Measurements from ENCODE around the gene B3GALT6.

B3GALT6 gene

GRCh38 chr1:1215881-1216605 lies 16.0 kb upstream of the B3GALT6 start:
- no peak overlapping the region for H3K4me2 ChIP-seq (ENCODE audit: low read depth, low read length)
- H3K27me3 ChIP-seq (replicated peaks; ENCODE audit: insufficient read depth, low read length): peaks cover 15% of the 10 kb centered on the region
- DNase-seq: no peak
- no peak overlapping the region for H2AFZ ChIP-seq (ENCODE audit: low read length)
- no peaks in the 10 kb centered on the region for H3K4me1 ChIP-seq (ENCODE audit: low read length)
- TF ChIP-seq EZH2phosphoT487 (IDR thresholded peaks at IDR 0.05; ENCODE audit: low read length): no peak
- no peak for TF ChIP-seq CTCF (IDR thresholded peaks at IDR 0.05; ENCODE audit: low read length)
- TF ChIP-seq EZH2 (optimal IDR thresholded peaks at IDR 0.05; ENCODE audit: low read depth, low read length): no peak
- no peaks in the 10 kb centered on the region for H3K9me2 ChIP-seq (replicated peaks; ENCODE audit: insufficient read depth, low read length)
- H3F3A ChIP-seq (ENCODE audit: insufficient read depth, low read length): 0 out of 2 replicates have a peak, but pooled peaks cover 2% of the 10 kb centered on the region
- H3K4me3 ChIP-seq (ENCODE audit: low read length): no peak overlapping the region
- H3K79me2 ChIP-seq (ENCODE audit: low read length): no peaks in the 10 kb centered on the region
- H4K20me1 ChIP-seq (ENCODE audit: insufficient read depth, low read length): no peaks in the 10 kb centered on the region
- H3K27ac ChIP-seq (ENCODE audit: low read length): no peak overlapping the region
- no peaks in the 10 kb centered on the region for H3K36me3 ChIP-seq (replicated peaks; ENCODE audit: insufficient read depth, low read length)
- no peaks in the 10 kb centered on the region for H3K9me3 ChIP-seq (replicated peaks; ENCODE audit: insufficient read depth, low read length)
- H3K9ac ChIP-seq (ENCODE audit: low read length): no peak overlapping the region

- DNase-seq: no peak
- TF ChIP-seq CTCF (IDR thresholded peaks at IDR 0.05; ENCODE audit: low read length) (no peak), EZH2 (optimal IDR thresholded peaks at IDR 0.05; ENCODE audit: low read depth, low read length) (no peak), EZH2phosphoT487 (IDR thresholded peaks at IDR 0.05; ENCODE audit: low read length) (no peak)
- Histone ChIP-seq H3K36me3 (replicated peaks; ENCODE audit: insufficient read depth, low read length) (no peaks in the 10 kb centered on the region), H3K27ac (ENCODE audit: low read length) (no peak overlapping the region), H3K9ac (ENCODE audit: low read length) (no peak overlapping the region), H3K27me3 (replicated peaks; ENCODE audit: insufficient read depth, low read length) (peaks cover 6% of the 10 kb centered on the region), H3K9me2 (replicated peaks; ENCODE audit: insufficient read depth, low read length) (no peaks in the 10 kb centered on the region), H3K4me1 (ENCODE audit: low read length) (no peaks in the 10 kb centered on the region), H2AFZ (ENCODE audit: low read length) (no peak overlapping the region), H3K79me2 (ENCODE audit: low read length) (no peaks in the 10 kb centered on the region), H4K20me1 (ENCODE audit: insufficient read depth, low read length) (no peaks in the 10 kb centered on the region), H3K4me2 (ENCODE audit: low read depth, low read length) (no peak overlapping the region), H3K9me3 (replicated peaks; ENCODE audit: insufficient read depth, low read length) (no peaks in the 10 kb centered on the region), H3F3A (ENCODE audit: insufficient read depth, low read length) (0 out of 2 replicates have a peak, but pooled peaks cover 2% of the 10 kb centered on the region), H3K4me3 (ENCODE audit: low read length) (no peak overlapping the region)
These were observed 15.0 kb upstream of the B3GALT6 start for GRCh38 chr1:1216770-1217620.

DNA sequence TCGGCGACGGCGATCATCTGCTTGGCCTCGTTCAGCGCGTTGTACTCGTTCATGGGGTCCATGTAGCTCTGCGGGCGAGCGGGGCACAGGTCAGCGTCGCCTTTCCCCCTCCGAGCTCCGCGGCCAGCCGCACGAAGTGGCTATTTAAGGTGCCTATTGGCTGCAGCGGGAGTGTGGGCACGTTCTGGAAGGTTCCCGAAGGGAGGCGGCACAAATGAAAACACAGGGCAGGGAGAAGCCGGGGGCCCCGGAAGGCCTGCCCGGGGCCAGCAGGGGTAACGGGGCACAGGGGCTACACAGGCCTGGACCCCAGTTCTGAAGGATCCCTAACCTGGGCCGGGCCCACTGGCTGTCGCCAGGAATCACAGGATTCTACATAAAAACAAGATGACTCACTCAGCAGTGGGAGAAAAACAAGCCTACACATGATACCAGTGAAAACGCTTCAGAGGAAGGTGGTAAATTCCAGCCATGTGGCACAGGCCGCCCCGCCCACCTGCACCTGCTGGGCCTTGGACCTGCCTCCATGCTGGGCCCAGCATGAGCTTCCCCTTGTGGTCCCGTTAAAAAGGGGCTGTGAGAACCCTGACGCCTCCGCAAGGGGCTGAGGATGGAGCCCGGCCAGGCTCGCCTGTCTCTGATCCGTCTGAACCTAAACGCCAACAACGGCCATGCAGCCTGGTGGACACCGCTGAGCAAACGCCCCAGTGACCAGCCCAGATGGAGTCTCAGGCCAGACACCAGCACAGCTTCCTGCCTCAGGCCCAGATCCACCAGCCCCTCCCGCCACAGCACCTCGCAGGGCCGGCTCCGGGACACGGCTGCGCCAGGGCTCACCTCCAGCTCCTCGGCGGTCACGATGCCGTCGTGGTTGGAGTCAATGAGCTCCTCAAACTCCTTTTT lies 14.2 kb upstream of the B3GALT6 start:
- no peaks in the 10 kb centered on the region for H3K9me2 ChIP-seq (replicated peaks; ENCODE audit: insufficient read depth, low read length)
- no peaks in the 10 kb centered on the region for H4K20me1 ChIP-seq (ENCODE audit: insufficient read depth, low read length)
- H2AFZ ChIP-seq (ENCODE audit: low read length): no peak overlapping the region
- H3K27ac ChIP-seq (ENCODE audit: low read length): no peak overlapping the region
- H3K9ac ChIP-seq (ENCODE audit: low read length): no peak overlapping the region
- no peaks in the 10 kb centered on the region for H3K4me1 ChIP-seq (ENCODE audit: low read length)
- H3K36me3 ChIP-seq (replicated peaks; ENCODE audit: insufficient read depth, low read length): peaks cover 2% of the 10 kb centered on the region; the same call in 1 of the 2 replicates
- no peak overlapping the region for H3K4me3 ChIP-seq (ENCODE audit: low read length)
- DNase-seq: no peak
- peaks cover 3% of the 10 kb centered on the region; the same call in 1 of the 2 replicates for H3K27me3 ChIP-seq (replicated peaks; ENCODE audit: insufficient read depth, low read length)
- H3K79me2 ChIP-seq (ENCODE audit: low read length): no peaks in the 10 kb centered on the region
- TF ChIP-seq CTCF (IDR thresholded peaks at IDR 0.05; ENCODE audit: low read length): no peak
- no peak for TF ChIP-seq EZH2phosphoT487 (IDR thresholded peaks at IDR 0.05; ENCODE audit: low read length)
- no peak for TF ChIP-seq EZH2 (optimal IDR thresholded peaks at IDR 0.05; ENCODE audit: low read depth, low read length)
- H3K9me3 ChIP-seq (replicated peaks; ENCODE audit: insufficient read depth, low read length): no peaks in the 10 kb centered on the region
- H3F3A ChIP-seq (ENCODE audit: insufficient read depth, low read length): 0 out of 2 replicates have a peak, but pooled peaks cover 2% of the 10 kb centered on the region
- H3K4me2 ChIP-seq (ENCODE audit: low read depth, low read length): no peak overlapping the region
